NB4 (cell line): ENCODE data around the gene PRKG1.

Source experiments
- MYC ChIP-seq: IDR thresholded peaks from 2 replicates; pipeline ENCODE4 v1.6.1; 2011; ENCODE audit warnings: low read depth, low read length
- POLR2A ChIP-seq: IDR thresholded peaks from 2 replicates; pipeline ENCODE4 v1.6.1; 2011; ENCODE audit warnings: mild to moderate bottlenecking; ENCODE audit not compliant: insufficient read length; ENCODE audit errors: extremely low read depth
- TF ChIP-seq, protein P1 (sequence below): IDR thresholded peaks from one replicate; pipeline ENCODE4 v1.5.1; 2012; ENCODE audit warnings: low read depth, low read length
- TF ChIP-seq, protein P2 (sequence below): IDR thresholded peaks from 2 replicates; pipeline ENCODE4 v1.6.1; 2011; ENCODE audit warnings: low read depth, low read length

DNA sequence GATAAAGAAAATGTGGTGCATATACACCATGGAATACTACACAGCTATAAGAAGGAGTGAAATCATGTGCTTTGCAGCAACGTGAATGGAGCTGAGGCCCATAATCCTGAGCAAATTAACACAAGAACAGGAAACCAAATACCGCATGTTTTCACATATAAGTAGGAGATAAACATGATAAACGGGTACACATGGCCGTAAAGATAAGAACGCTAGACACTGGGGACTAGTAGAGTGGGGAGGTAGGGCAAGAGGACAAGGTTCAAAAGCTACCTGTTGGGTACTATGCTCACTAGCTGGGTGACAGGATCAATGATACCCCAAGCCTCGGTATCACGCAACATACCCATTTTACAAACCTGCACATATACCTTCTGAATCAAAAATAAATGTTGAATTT is 511.5 kb downstream of the PRKG1 start:
- TF ChIP-seq, protein P1, sequence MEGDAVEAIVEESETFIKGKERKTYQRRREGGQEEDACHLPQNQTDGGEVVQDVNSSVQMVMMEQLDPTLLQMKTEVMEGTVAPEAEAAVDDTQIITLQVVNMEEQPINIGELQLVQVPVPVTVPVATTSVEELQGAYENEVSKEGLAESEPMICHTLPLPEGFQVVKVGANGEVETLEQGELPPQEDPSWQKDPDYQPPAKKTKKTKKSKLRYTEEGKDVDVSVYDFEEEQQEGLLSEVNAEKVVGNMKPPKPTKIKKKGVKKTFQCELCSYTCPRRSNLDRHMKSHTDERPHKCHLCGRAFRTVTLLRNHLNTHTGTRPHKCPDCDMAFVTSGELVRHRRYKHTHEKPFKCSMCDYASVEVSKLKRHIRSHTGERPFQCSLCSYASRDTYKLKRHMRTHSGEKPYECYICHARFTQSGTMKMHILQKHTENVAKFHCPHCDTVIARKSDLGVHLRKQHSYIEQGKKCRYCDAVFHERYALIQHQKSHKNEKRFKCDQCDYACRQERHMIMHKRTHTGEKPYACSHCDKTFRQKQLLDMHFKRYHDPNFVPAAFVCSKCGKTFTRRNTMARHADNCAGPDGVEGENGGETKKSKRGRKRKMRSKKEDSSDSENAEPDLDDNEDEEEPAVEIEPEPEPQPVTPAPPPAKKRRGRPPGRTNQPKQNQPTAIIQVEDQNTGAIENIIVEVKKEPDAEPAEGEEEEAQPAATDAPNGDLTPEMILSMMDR: no peak
- TF ChIP-seq POLR2A (no peak), MYC (no peak)
- TF ChIP-seq, protein P2, sequence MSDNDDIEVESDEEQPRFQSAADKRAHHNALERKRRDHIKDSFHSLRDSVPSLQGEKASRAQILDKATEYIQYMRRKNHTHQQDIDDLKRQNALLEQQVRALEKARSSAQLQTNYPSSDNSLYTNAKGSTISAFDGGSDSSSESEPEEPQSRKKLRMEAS: no peak
